Smooth muscle cell (in vitro differentiated cells): ENCODE data around the gene TCF3. TPM values are rescaled to one million over a fixed set of nuclear protein-coding genes. Genes with fewer than 3 reads are reported as not detected.

Experiments
- DNase-seq: peaks from one replicate; lab custom pipeline; 2025; ENCODE audit not compliant: unreplicated experiment; lab: John Stamatoyannopoulos, UW
- H2AFZ ChIP-seq: fragments of 200-600 bp; sonication (generic); 2 replicates; pipeline ENCODE4 v1.6.0; 2016; ENCODE audit warnings: antibody characterized with exemption, low read depth, mild to moderate bottlenecking
- H3F3A ChIP-seq: fragments of 200-600 bp; sonication (generic); 2 replicates; pipeline ENCODE4 v1.6.0; 2017; ENCODE audit warnings: antibody characterized with exemption, low read depth
- H3K27ac ChIP-seq: fragments of 200-600 bp; sonication (generic); 2 replicates; pipeline ENCODE4 v1.5.1; 2016; ENCODE audit warnings: low read depth, mild to moderate bottlenecking
- H3K27me3 ChIP-seq: fragments of 200-600 bp; sonication (generic); 2 replicates; pipeline ENCODE4 v1.6.1; 2016; ENCODE audit warnings: low read depth, mild to moderate bottlenecking
- H3K36me3 ChIP-seq: fragments of 200-600 bp; sonication (generic); 2 replicates; pipeline ENCODE4 v1.5.1; 2016; ENCODE audit warnings: low read depth
- H3K4me1 ChIP-seq: fragments of 200-600 bp; sonication (generic); 2 replicates; pipeline ENCODE4 v1.5.1; 2016; ENCODE audit warnings: low read depth
- H3K4me2 ChIP-seq: fragments of 200-600 bp; sonication (generic); 2 replicates; pipeline ENCODE4 v1.6.0; 2016; ENCODE audit warnings: mild to moderate bottlenecking
- H3K4me3 ChIP-seq: fragments of 200-600 bp; sonication (generic); 2 replicates; pipeline ENCODE4 v1.5.1; 2016; ENCODE audit warnings: mild to moderate bottlenecking
- H3K79me2 ChIP-seq: fragments of 200-600 bp; sonication (generic); 2 replicates; pipeline ENCODE4 v1.6.0; 2016; ENCODE audit warnings: low read depth, mild to moderate bottlenecking
- H3K9ac ChIP-seq: fragments of 200-600 bp; sonication (generic); 2 replicates; pipeline ENCODE4 v1.6.0; 2016; ENCODE audit warnings: low read depth
- H3K9me3 ChIP-seq: fragments of 200-600 bp; sonication (generic); replicated peaks from 2 replicates; pipeline ENCODE4 v1.5.1; 2016; ENCODE audit warnings: low read depth
- H4K20me1 ChIP-seq: fragments of 200-600 bp; sonication (generic); 2 replicates; pipeline ENCODE4 v1.6.0; 2016; ENCODE audit warnings: low read depth
- CTCF ChIP-seq: fragments of 200-600 bp; sonication (generic); IDR thresholded peaks from 2 replicates; pipeline ENCODE4 v1.5.1; 2017; ENCODE audit warnings: borderline replicate concordance, mild to moderate bottlenecking, antibody characterized with exemption; ENCODE audit not compliant: insufficient read depth, poor library complexity, severe bottlenecking
- WGBS: methylation state at CpG from one replicate; pipeline ENCODE4 v1.1.7; 2016; ENCODE audit warnings: low lambda C conversion rate; 5-methylcytosine and 5-hydroxymethylcytosine counted together
- polyA plus RNA-seq: library from polyadenylated mRNA; unstranded; fragments of >200 nt; fragmentation: Nextera tagmentation; extraction: Ambion mirVana; gene quantifications from 2 replicates; pipeline ENCODE4 v1.2.1, GENCODE V29; 2016
- total RNA-seq: library from RNA; depleted of rRNA; stranded (reverse); fragments of >200 nt; gene quantifications from 2 replicates; pipeline ENCODE4 v1.2.3, GENCODE V29; 2014

TCF3 gene
- total and polyA plus RNA-seq, 2 experiments from 2014 or later, result 89.0 to 150 TPM

- Histone ChIP-seq H2AFZ (no peak overlapping the region), H3K79me2 (peaks cover 56% of the 10 kb centered on the region), H3K9ac (no peak overlapping the region), H4K20me1 (peaks cover 98% of the 10 kb centered on the region), H3F3A (no peaks in the 10 kb centered on the region), H3K4me1 (no peaks in the 10 kb centered on the region), H3K27ac (no peak overlapping the region), H3K4me2 (no peak overlapping the region), H3K27me3 (no peaks in the 10 kb centered on the region), H3K9me3 (no peaks in the 10 kb centered on the region), H3K36me3 (no peaks in the 10 kb centered on the region), H3K4me3 (no peak overlapping the region)
- TF ChIP-seq CTCF, result no peak
- 96% methylated on average over 5 of the region's 5 CpGs for WGBS
- no peak for DNase-seq
Observed at GRCh38 chr19:1634938-1635243, 17.5 kb downstream of the TCF3 start.

- Histone ChIP-seq H3K36me3 (no peaks in the 10 kb centered on the region), H3K9me3 (no peaks in the 10 kb centered on the region), H3K27ac (no peak overlapping the region), H3K9ac (no peak overlapping the region), H3K4me3 (no peak overlapping the region), H3K4me1 (no peaks in the 10 kb centered on the region), H3K27me3 (no peaks in the 10 kb centered on the region), H3K4me2 (no peak overlapping the region), H3K79me2 (peaks cover 51% of the 10 kb centered on the region), H3F3A (no peaks in the 10 kb centered on the region), H4K20me1 (peaks cover 98% of the 10 kb centered on the region), H2AFZ (no peak overlapping the region)
- 95% methylated on average over 19 of the region's 19 CpGs for WGBS
- TF ChIP-seq CTCF, result no peak
- no peak for DNase-seq
Observed at GRCh38 chr19:1634242-1634937, 18.0 kb downstream of the TCF3 start.

- no peak overlapping the region for H3K9ac ChIP-seq
- TF ChIP-seq CTCF, result no peak
- H3K4me1 ChIP-seq, result no peaks in the 10 kb centered on the region
- H4K20me1 ChIP-seq, result peaks cover 92% of the 10 kb centered on the region
- H3K4me2 ChIP-seq, result no peak overlapping the region
- H3K4me3 ChIP-seq, result no peak overlapping the region
- H3K27me3 ChIP-seq, result no peaks in the 10 kb centered on the region
- no peak overlapping the region for H2AFZ ChIP-seq
- H3K36me3 ChIP-seq, result no peaks in the 10 kb centered on the region
- H3K79me2 ChIP-seq, result peaks cover 41% of the 10 kb centered on the region
- H3F3A ChIP-seq, result no peaks in the 10 kb centered on the region
- no peaks in the 10 kb centered on the region for H3K9me3 ChIP-seq
- H3K27ac ChIP-seq, result no peak overlapping the region
- no peak for DNase-seq
- WGBS, result 93% methylated on average over 11 of the region's 11 CpGs
Observed at GRCh38 chr19:1633269-1633826, 19.1 kb downstream of the TCF3 start.
